ENCODE measurements around the gene ADGRG6.

- TF ChIP-seq CTCF (IDR thresholded peaks at IDR 0.05): no peak
- TF ChIP-seq POLR2A (IDR thresholded peaks at IDR 0.05): no peak
These were observed 24.7 kb downstream of the ADGRG6 start for GRCh38 chr6:142326540-142326939.

Data from esophagus squamous epithelium (tissue), 4 donors.